IMR-90 (cell line): ENCODE measurements around the gene ROR2. TPM values are rescaled to one million over a fixed set of nuclear protein-coding genes. Genes with fewer than 3 reads are reported as not detected.

Experiments used
- ATAC-seq: fragments of 200-7000 bp; cut with Tn5 transposase; 2 replicates; pipeline ENCODE4 v1.9.1; 2020; ENCODE audit warnings: low read depth, mild to moderate bottlenecking, moderate library complexity
- BruUV-seq: library from RNA; stranded (reverse); fragments of 400-500 nt; replicated peaks from 2 replicates; lab custom pipeline; 2021; lab: Mats Ljungman, UMichigan
- CTCF ChIA-PET: fragments of 300-600 bp; formaldehyde crosslinking; extraction: SDS; loops from one replicate; lab custom pipeline; 2021; ENCODE audit warnings: antibody characterized with exemption; lab: Yijun Ruan, JAX
- POLR2A ChIA-PET: fragments of 300-600 bp; sonication (Branson Sonifier 250); formaldehyde crosslinking; loops from one replicate; lab custom pipeline; 2022; ENCODE audit warnings: antibody characterized with exemption; ENCODE audit not compliant: unreplicated experiment; lab: Charles Lee
- DNase-seq: peaks from one replicate; pipeline ENCODE4 v3.0.0; 2013
- H2AFZ ChIP-seq: replicated peaks from 2 replicates; pipeline ENCODE3; 2013; ENCODE audit warnings: low read length, mild to moderate bottlenecking; ENCODE audit not compliant: poor library complexity
- H2AK5ac ChIP-seq: 2 replicates; pipeline ENCODE4 v1.6.1; 2013; ENCODE audit warnings: low read depth, low read length, inconsistent platforms
- H2AK9ac ChIP-seq: replicated peaks from 2 replicates; pipeline ENCODE3; 2013; ENCODE audit warnings: mild to moderate bottlenecking, low read depth, low read length, moderate library complexity; ENCODE audit not compliant: poor library complexity
- H2BK120ac ChIP-seq: 2 replicates; pipeline ENCODE4 v1.6.1; 2013; ENCODE audit warnings: low read depth, low read length, inconsistent platforms
- H2BK15ac ChIP-seq: 3 replicates; pipeline ENCODE4 v1.6.1; 2013; ENCODE audit warnings: low read depth, low read length, inconsistent platforms
- H2BK20ac ChIP-seq: 2 replicates; pipeline ENCODE4 v1.6.1; 2013; ENCODE audit warnings: low read depth, mild to moderate bottlenecking, inconsistent platforms, low read length, moderate library complexity
- H2BK5ac ChIP-seq: 2 replicates; pipeline ENCODE4 v1.6.1; 2013; ENCODE audit warnings: mild to moderate bottlenecking, low read depth, low read length, inconsistent platforms; ENCODE audit not compliant: poor library complexity, severe bottlenecking
- H3K14ac ChIP-seq: replicated peaks from 2 replicates; pipeline ENCODE4 v1.6.1; 2013; ENCODE audit warnings: low read depth, low read length, inconsistent platforms
- H3K18ac ChIP-seq: 2 replicates; pipeline ENCODE4 v1.6.1; 2013; ENCODE audit warnings: low read depth, low read length, control low read depth
- H3K23ac ChIP-seq: 2 replicates; pipeline ENCODE4 v1.6.1; 2013; ENCODE audit warnings: low read depth, low read length, inconsistent platforms
- H3K27ac ChIP-seq: 2 replicates; pipeline ENCODE4 v1.5.1; 2013; ENCODE audit warnings: mild to moderate bottlenecking, control low read depth, low read length; ENCODE audit not compliant: insufficient read depth
- H3K27me3 ChIP-seq: 2 replicates; pipeline ENCODE4 v1.6.1; 2013; ENCODE audit warnings: low read length; ENCODE audit not compliant: control insufficient read depth, insufficient read depth
- H3K36me3 ChIP-seq: 2 replicates; pipeline ENCODE4 v1.6.1; 2013; ENCODE audit warnings: low read length, mixed read lengths; ENCODE audit not compliant: control insufficient read depth, insufficient read depth
- H3K4ac ChIP-seq: 2 replicates; pipeline ENCODE4 v1.6.1; 2013; ENCODE audit warnings: low read depth, low read length, inconsistent platforms
- H3K4me1 ChIP-seq: 2 replicates; pipeline ENCODE4 v1.6.1; 2013; ENCODE audit warnings: low read length, mixed read lengths; ENCODE audit not compliant: control insufficient read depth, insufficient read depth
- H3K4me2 ChIP-seq: 2 replicates; pipeline ENCODE4 v1.6.1; 2013; ENCODE audit warnings: low read depth, mild to moderate bottlenecking, control low read depth, low read length, moderate library complexity
- H3K4me3 ChIP-seq: 2 replicates; pipeline ENCODE4 v1.5.1; 2013; ENCODE audit warnings: low read depth, mild to moderate bottlenecking, control low read depth, low read length, moderate library complexity; ENCODE audit not compliant: insufficient read depth
- H3K56ac ChIP-seq: 2 replicates; pipeline ENCODE4 v1.6.1; 2013; ENCODE audit warnings: low read length, inconsistent platforms; ENCODE audit not compliant: insufficient read depth; ENCODE audit errors: extremely low read depth
- H3K79me1 ChIP-seq, 2 experiments: 2 replicates each; pipeline ENCODE4 v1.6.1; 2013; ENCODE audit warnings: low read length in 2 of 2, inconsistent platforms in 1 of 2, low read depth in 1 of 2
- H3K9ac ChIP-seq: 2 replicates; pipeline ENCODE4 v1.6.1; 2013; ENCODE audit warnings: low read depth, low read length, control low read depth
- H3K9me1 ChIP-seq: 2 replicates; pipeline ENCODE4 v1.6.1; 2013; ENCODE audit warnings: low read length, inconsistent platforms; ENCODE audit not compliant: insufficient read depth
- H3K9me3 ChIP-seq: 2 replicates; pipeline ENCODE4 v1.6.1; 2013; ENCODE audit warnings: low read length; ENCODE audit not compliant: control insufficient read depth, insufficient read depth
- H4K20me1 ChIP-seq: 2 replicates; pipeline ENCODE4 v1.6.1; 2013; ENCODE audit warnings: low read length, inconsistent platforms; ENCODE audit not compliant: insufficient read depth
- H4K5ac ChIP-seq: 2 replicates; pipeline ENCODE4 v1.6.1; 2013; ENCODE audit warnings: mild to moderate bottlenecking, low read depth, low read length, control low read depth
- H4K8ac ChIP-seq, 2 experiments: 2 replicates each; pipeline ENCODE4 v1.6.1; 2013; ENCODE audit warnings: low read depth in 2 of 2, low read length in 2 of 2, control low read depth in 1 of 2, inconsistent platforms in 1 of 2
- H4K91ac ChIP-seq: 2 replicates; pipeline ENCODE4 v1.6.1; 2013; ENCODE audit warnings: low read depth, low read length, inconsistent platforms; ENCODE audit not compliant: insufficient read depth
- FOS ChIP-seq: fragments of 150-350 bp; IDR thresholded peaks from 2 replicates; pipeline ENCODE4 v1.6.1; 2016; ENCODE audit warnings: low read depth, low read length
- WGBS, 2 experiments: methylation state at CpG; one replicate each; pipeline versions ENCODE4 v1.1.5 to v1.1.7; 2013; ENCODE audit warnings: missing lambda C conversion rate in 2 of 2; ENCODE audit not compliant: insufficient read length in 1 of 2; ENCODE audit errors: extremely low coverage in 2 of 2; 5-methylcytosine and 5-hydroxymethylcytosine counted together
- dilution Hi-C: fragments of 300-500 bp; cut with HindIII; formaldehyde crosslinking; loops from one replicate; pipeline ENCODE4 v1.14.3; 2018; ENCODE audit warnings: low sequenced_read_pairs; ENCODE audit not compliant: unreplicated experiment
- in situ Hi-C: fragments of 300-500 bp; cut with MboI; formaldehyde crosslinking; loops from 3 replicates; pipeline ENCODE4 v1.14.3; 2019; ENCODE audit warnings: low sequenced_read_pairs, inconsistent platforms, mixed read lengths
- intact Hi-C: fragments of 100-400 bp; cut with micrococcal nuclease; formaldehyde crosslinking; loops from 2 replicates; pipeline ENCODE4 v1.10.0; 2022
- polyA plus RNA-seq, 3 experiments: library from polyadenylated mRNA; depleted of rRNA; stranded (reverse); fragments of >200 nt; gene quantifications; 2 replicates each; pipeline ENCODE4 v1.2.3, GENCODE V29; 2012; ENCODE audit warnings: low replicate concordance in 1 of 3
- total RNA-seq: library from RNA; depleted of rRNA; stranded (reverse); fragments of >200 nt; gene quantifications from 2 replicates; pipeline ENCODE4 v1.2.3, GENCODE V29; 2012

ROR2 gene
- total and polyA plus RNA-seq, 2 of the 4 experiments (the other 2 are of a cell fraction) = 2.3 to 4.8 TPM

GRCh38 chr9:91914404-91914803, 35.6 kb downstream of the ROR2 start:
- H3K4ac ChIP-seq = no peak overlapping the region
- H2AK9ac ChIP-seq = no peak overlapping the region
- H3K56ac ChIP-seq = no peak overlapping the region
- no peak overlapping the region for H4K5ac ChIP-seq
- no peak overlapping the region for H2BK5ac ChIP-seq
- WGBS, 2 experiments = no CpG with 5 or more reads among the region's 10 CpGs
- dilution Hi-C loops = no loop called here
- H3K27ac ChIP-seq = no peak overlapping the region
- ChIA-PET POLR2A (no interaction called here), CTCF (no interaction called here)
- H2BK15ac ChIP-seq = no peak overlapping the region
- TF ChIP-seq FOS = no peak
- no peak overlapping the region for H2AK5ac ChIP-seq
- no peak for ATAC-seq
- H3K9me1 ChIP-seq = no peaks in the 10 kb centered on the region; the same call in 1 of the 2 replicates
- no peak overlapping the region for H2AFZ ChIP-seq
- no peaks in the 10 kb centered on the region; the same call in 1 of the 2 replicates for H3K27me3 ChIP-seq
- in situ Hi-C loops = no loop called here
- no peak overlapping the region for H4K8ac ChIP-seq
- peaks cover 5% of the 10 kb centered on the region; the same call in 1 of the 2 replicates for H3K36me3 ChIP-seq
- H3K4me3 ChIP-seq = no peak overlapping the region
- intact Hi-C loops = no loop called here
- H3K9ac ChIP-seq = no peak overlapping the region
- H3K23ac ChIP-seq = no peak overlapping the region
- no peaks in the 10 kb centered on the region for H3K9me3 ChIP-seq
- H3K79me1 ChIP-seq = no peaks in the 10 kb centered on the region
- DNase-seq = no peak
- H2BK120ac ChIP-seq = no peak overlapping the region
- no peaks in the 10 kb centered on the region; the same call in 1 of the 2 replicates for H3K4me1 ChIP-seq
- H2BK20ac ChIP-seq = no peak overlapping the region
- H4K20me1 ChIP-seq = peaks cover 5% of the 10 kb centered on the region
- H4K91ac ChIP-seq = no peak overlapping the region
- no TSS peak for BruUV-seq
- H3K14ac ChIP-seq = no peak overlapping the region
- no peak overlapping the region for H3K18ac ChIP-seq
- H3K4me2 ChIP-seq = no peak overlapping the region
